HepG2 (cell line): Measurements from ENCODE around the gene NLRP12.

Experiments used
- ATF1 ChIP-seq: IDR thresholded peaks from 2 replicates; pipeline ENCODE4 v1.6.1; 2016; ENCODE audit warnings: mild to moderate bottlenecking, control low read depth
- CHD4 ChIP-seq: fragments of 200-600 bp; sonication (generic); IDR thresholded peaks from 2 replicates; pipeline ENCODE4 v1.7.0; 2017; ENCODE audit warnings: mild to moderate bottlenecking, low read length, borderline replicate concordance
- GABPB1 ChIP-seq: IDR thresholded peaks from 2 replicates; pipeline ENCODE4 v1.6.1; 2016; ENCODE audit warnings: mild to moderate bottlenecking, missing genetic modification reagents, moderate library complexity, missing compliant biosample characterization
- GPN1 ChIP-seq: sonication (generic); formaldehyde crosslinking; IDR thresholded peaks from 2 replicates; pipeline ENCODE4 v1.5.1; 2020; ENCODE audit warnings: missing genetic modification reagents, borderline replicate concordance
- NCOR1 ChIP-seq: fragments of 200-600 bp; sonication (generic); IDR thresholded peaks from 2 replicates; pipeline ENCODE4 v1.7.0; 2017; ENCODE audit warnings: antibody characterized with exemption, low read length, borderline replicate concordance
- REPIN1 ChIP-seq: sonication (generic); formaldehyde crosslinking; IDR thresholded peaks from 2 replicates; pipeline ENCODE4 v1.8.0; 2022; ENCODE audit warnings: missing genetic modification reagents, low read depth, mild to moderate bottlenecking, borderline replicate concordance
- ZNF777 ChIP-seq: sonication (generic); formaldehyde crosslinking; IDR thresholded peaks from 2 replicates; pipeline ENCODE4 v1.4.0; 2020; ENCODE audit warnings: missing genetic modification reagents
- TF ChIP-seq, protein P1 (sequence below): IDR thresholded peaks from 2 replicates; pipeline ENCODE4 v1.6.1; 2016; ENCODE audit warnings: control low read depth
- TF ChIP-seq, protein P2 (sequence below): sonication (generic); formaldehyde crosslinking; IDR thresholded peaks from 2 replicates; pipeline ENCODE4 v1.8.1; 2023; ENCODE audit warnings: mild to moderate bottlenecking, moderate library complexity, missing genetic modification reagents

DNA sequence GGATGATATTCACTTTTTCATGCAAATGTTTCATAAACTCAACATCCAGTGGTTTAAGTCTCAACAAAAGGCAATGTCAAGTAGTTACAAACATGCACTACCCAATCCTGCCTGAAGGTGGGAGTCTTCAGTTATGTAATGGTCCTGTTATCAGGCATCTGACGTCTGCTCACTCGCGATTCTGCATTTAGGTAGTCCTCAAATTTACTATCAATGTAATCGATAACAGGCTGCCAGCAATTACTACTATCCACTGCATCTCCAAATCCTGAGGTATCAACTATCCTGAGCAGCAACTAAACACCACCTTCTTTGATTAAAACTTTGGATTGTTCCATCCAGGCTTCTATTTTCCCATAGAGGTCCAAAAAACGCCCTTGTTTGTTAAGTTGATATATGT is 51.2 kb downstream of the NLRP12 start:
- no peak for TF ChIP-seq ZNF777 (CRISPR knock-in tag)
- no peak for TF ChIP-seq CHD4
- TF ChIP-seq, protein P1, sequence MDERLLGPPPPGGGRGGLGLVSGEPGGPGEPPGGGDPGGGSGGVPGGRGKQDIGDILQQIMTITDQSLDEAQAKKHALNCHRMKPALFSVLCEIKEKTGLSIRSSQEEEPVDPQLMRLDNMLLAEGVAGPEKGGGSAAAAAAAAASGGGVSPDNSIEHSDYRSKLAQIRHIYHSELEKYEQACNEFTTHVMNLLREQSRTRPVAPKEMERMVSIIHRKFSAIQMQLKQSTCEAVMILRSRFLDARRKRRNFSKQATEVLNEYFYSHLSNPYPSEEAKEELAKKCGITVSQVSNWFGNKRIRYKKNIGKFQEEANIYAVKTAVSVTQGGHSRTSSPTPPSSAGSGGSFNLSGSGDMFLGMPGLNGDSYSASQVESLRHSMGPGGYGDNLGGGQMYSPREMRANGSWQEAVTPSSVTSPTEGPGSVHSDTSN (CRISPR knock-in tag) = no peak
- no peak for TF ChIP-seq GABPB1
- TF ChIP-seq REPIN1 (CRISPR knock-in tag) = no peak
- TF ChIP-seq GPN1 (CRISPR knock-in tag) = no peak
- TF ChIP-seq NCOR1 = no peak
- no peak for TF ChIP-seq ATF1 (CRISPR knock-in tag)
- TF ChIP-seq, protein P2, sequence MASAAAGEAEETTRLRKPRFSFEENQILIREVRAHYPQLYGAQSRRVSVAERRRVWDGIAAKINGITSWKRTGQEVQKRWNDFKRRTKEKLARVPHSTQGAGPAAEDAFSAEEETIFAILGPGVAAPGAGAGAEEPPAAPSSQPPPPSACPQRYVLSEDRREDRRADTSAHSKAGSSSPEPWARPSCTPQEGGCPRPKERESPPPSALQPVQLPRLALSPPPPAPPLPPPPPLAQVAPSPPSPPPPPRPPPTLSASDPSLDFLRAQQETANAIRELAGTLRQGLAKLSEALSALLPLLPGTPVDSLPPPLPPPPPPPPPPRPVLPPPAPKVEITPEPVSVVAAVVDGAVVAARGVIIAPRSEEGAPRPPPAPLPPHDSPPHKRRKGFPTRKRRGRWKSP (CRISPR knock-in tag) = no peak
